Urothelium cell line (cell line): ENCODE measurements around the gene SGMS1.
A peak's percentile ranks its signal among the peaks of the same experiment; 100 is the strongest.
"Not testable (repeated sequence)": the region's sequence is repeated elsewhere in the genome, so short reads cannot be mapped to it uniquely, and the experiment has no call there.

Experiments
- DNase-seq: peaks from one replicate; pipeline ENCODE4 v3.0.0; 2011; ENCODE audit warnings: low spot score, mixed read lengths
- FAIRE-seq: peaks from 2 replicates; lab custom pipeline; 2011; peaks lifted over from hg19 to GRCh38; lab: Jason Lieb, UNC

SGMS1 gene

DNA sequence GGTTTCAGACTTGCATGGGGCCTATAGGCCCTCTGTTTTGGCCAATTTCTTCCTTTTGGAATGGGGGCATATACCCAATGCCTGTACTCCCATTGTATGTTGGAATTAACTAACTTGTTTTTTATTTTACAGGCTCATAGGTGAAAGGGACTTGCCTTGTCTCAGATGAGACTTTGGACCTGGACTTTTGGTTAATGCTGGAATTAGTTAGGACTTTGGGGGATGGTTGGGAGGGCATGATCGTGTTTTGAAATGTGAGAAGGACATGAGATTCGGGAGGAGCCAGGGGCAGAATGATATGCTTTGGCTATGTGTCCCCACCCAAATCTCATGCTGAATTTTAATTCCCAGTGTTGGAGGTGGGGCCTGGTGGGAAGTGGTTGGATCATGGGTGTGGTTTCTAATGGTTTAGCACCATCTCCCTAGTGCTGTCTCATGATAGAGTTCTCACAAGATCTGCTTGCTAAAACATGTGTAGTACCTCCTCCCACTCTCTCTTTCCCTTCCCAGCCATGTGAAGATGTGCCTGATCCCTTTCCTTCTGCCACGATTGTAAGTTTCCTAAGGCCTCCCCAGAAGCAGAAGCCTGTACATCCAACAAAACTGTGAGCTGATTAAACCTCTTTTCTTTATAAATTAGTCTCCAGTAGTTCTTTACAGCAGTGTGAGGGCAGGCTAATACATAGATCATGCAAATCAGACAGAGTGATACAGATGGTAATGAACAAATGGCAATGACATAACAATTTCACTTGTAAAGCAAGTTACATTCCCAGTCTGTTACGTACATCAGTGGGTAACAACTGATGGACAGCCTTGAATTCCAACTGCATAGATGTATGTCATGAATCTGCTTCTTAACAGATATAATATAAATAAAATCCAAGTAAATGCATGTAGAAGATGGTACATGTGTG lies 146.2 kb downstream of the SGMS1 start:
- FAIRE-seq (peak; percentile 23), DNase-seq (no peak)

GRCh38 chr10:50473756-50474155 lies 150.0 kb downstream of the SGMS1 start:
- DNase-seq (no peak), FAIRE-seq (no peak)

GRCh38 chr10:50472914-50473313 lies 150.8 kb downstream of the SGMS1 start:
- no peak for DNase-seq
- no peak for FAIRE-seq

DNA sequence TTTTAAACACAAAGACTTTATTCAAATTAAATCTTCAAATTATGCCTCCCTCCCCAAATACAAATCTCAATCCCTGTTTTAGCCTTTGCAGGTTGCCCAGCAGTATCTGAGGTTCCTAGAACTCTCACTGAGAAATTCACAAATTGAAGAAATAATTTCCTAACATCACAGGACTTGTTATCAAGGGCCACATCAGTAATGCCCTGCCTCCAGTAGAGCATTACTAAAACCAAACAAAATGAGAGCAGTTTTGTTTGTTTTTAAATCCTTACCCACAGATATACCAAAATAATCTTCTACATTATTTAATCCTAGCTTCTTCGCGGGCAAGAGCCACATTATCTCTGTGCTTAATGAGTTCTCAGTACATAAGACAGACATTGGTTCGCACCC lies 152.2 kb downstream of the SGMS1 start:
- DNase-seq (no peak), FAIRE-seq (no peak)

GRCh38 chr10:50470798-50471582 lies 152.8 kb downstream of the SGMS1 start:
- no peak for DNase-seq
- no peak for FAIRE-seq

GRCh38 chr10:50470345-50470744 lies 153.4 kb downstream of the SGMS1 start:
- DNase-seq (no peak), FAIRE-seq (no peak)

GRCh38 chr10:50469778-50470193 lies 154.0 kb downstream of the SGMS1 start:
- FAIRE-seq (no peak), DNase-seq (no peak)

DNA sequence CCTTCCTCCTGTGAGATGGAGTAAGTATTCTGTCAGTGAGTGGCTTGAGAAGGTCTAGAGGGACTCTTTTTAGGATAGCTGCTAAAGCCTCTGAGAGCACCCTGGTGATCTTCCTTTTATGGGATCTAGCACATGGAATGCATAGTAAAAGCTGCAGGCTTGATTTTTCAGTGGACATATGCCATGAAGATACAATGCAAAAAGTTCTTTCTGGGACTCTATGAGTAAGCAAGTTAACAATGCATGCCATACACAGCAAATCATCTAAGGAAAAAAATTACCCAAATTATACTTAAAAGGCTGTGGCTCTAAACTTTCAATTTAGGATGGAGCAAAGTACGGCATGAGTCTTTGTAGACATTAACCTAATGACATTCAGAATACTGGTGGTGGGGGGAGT lies 154.5 kb downstream of the SGMS1 start:
- no peak for DNase-seq
- FAIRE-seq: no peak

- DNase-seq (no peak), FAIRE-seq (no peak)
Measured at GRCh38 chr10:50467209-50467608, 156.5 kb downstream of the SGMS1 start.

GRCh38 chr10:50464004-50464409 lies 159.7 kb downstream of the SGMS1 start:
- FAIRE-seq: no peak
- no peak for DNase-seq

DNA sequence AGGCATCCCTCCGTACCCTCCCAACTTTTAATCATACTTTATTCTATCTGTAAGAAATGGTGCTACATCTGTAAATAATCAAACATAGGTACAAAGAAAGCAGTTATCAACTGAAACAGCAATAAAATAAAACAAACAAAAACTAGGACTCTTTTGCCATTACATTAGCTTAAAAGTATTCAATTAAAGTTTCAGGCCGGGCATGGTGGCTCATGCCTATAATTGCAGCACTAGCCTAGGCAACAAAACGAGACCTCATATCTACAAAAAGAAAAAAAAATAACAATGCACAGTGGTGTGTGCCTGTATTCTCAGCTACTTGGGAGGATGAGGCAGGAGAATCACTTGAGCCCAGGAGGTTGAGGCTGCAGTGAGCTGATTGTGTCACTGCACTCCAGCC lies 161.9 kb downstream of the SGMS1 start:
- FAIRE-seq: no peak
- DNase-seq: no peak

GRCh38 chr10:50461123-50461522 lies 162.6 kb downstream of the SGMS1 start:
- FAIRE-seq: no peak

DNA sequence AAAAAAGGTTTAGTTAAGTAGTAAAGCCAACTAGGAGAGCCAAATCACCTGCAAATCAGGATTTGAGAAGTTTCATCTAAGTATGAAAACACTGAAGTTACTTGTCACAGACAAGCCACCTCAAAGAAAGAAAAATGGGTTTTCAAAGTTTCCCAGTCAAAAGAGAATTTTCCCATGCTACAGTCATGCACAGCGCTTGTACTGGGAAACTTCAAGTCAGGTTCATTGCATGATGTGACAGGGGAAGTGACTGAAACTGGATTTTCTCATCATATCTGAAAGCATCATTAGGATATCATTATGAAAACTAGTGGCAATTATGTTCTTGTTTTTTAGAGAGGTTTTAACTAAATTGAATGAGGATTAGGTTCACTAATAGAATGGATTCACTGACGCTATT lies 167.0 kb downstream of the SGMS1 start:
- no peak for FAIRE-seq
- no peak for DNase-seq

More at GRCh38 chr10:50461123-50461522, 162.6 kb downstream of the SGMS1 start:
- DNase-seq: no peak

DNA sequence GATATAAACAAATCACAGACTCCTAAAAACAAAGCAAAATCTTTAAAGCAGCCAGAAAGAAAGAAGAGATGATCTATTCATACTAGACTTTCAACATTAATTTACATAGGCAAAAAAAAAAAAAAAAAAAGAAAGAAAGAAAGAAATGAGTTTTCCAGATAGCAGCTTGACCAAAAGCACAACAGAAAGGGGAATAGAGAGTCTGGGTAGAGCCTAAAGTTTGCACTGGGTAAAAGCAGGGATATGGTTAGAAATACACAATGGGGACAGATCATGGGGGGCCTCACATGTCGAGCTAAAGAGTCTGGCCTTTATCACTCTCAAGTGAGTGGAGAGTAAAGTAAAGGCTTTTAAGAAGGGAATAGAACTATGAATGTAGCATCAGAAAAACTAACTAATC lies 169.8 kb downstream of the SGMS1 start:
- DNase-seq (no peak), FAIRE-seq (no peak)

- FAIRE-seq: no peak
Measured at GRCh38 chr10:50452603-50453002, 171.2 kb downstream of the SGMS1 start.

DNA sequence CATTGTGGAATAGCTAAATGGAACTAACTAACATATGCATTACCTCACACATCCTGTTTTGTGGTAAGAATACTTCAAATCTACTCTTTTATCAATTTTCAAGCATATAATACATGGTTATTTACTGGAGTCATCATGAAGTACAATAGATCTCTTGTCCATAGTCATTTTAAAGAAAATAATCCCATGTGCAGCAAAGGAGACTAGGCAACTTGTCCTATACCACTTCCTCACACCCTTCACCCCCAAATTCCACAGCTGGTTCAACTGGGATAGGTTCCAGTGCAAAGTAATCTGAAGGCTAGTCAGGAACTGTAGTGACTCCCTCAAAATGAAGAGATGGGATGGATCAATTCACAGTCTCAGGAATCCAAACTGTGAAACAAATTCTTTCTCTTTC lies 176.1 kb downstream of the SGMS1 start:
- FAIRE-seq (no peak), DNase-seq (no peak)

More at GRCh38 chr10:50452603-50453002, 171.2 kb downstream of the SGMS1 start:
- no peak for DNase-seq

- FAIRE-seq: not testable (repeated sequence)
Measured at GRCh38 chr10:50445777-50446176, 178.0 kb downstream of the SGMS1 start.

GRCh38 chr10:50440489-50440888 lies 183.3 kb downstream of the SGMS1 start:
- DNase-seq (no peak), FAIRE-seq (no peak)

More at GRCh38 chr10:50445777-50446176, 178.0 kb downstream of the SGMS1 start:
- not testable (repeated sequence) for DNase-seq

DNA sequence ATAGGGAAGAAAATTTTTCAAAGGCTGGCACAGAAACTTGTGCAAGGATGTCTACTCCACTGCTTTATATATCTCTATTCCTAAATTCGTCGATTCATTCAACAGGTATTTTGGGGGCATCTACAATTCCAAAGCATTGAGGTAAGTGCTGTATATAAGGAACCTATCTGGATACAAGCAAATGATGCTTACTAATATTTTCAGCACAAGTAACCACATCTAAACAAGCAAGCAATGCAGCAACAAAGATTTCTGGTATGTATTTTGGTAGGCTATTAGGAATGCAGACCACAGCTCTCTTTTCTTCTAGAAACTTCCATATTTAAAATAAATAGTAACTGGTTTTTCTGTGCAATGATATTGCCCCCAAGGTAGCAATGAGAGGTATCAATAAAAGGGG lies 183.9 kb downstream of the SGMS1 start:
- no peak for FAIRE-seq

DNA sequence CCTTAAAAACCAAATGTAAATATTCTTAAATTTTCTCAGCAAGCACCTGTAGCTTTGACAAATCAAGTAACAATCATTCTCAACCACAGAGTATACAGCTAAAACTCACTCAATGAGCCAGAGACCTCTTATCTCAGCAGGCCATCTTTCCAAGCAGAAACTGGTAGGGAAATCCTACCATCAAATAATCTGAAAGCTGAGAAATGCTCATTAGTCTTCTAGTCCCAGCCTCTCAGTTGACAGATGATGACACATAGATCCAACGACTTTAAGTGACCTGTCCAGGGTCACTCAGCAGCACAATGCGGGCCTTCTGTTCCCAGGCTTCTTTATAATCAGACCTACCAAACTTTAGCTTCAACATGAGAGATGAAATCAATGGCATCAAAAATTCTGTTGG lies 184.6 kb downstream of the SGMS1 start:
- DNase-seq (no peak), FAIRE-seq (no peak)

More for the DNA sequence above, 183.9 kb downstream of the SGMS1 start:
- no peak for DNase-seq

DNA sequence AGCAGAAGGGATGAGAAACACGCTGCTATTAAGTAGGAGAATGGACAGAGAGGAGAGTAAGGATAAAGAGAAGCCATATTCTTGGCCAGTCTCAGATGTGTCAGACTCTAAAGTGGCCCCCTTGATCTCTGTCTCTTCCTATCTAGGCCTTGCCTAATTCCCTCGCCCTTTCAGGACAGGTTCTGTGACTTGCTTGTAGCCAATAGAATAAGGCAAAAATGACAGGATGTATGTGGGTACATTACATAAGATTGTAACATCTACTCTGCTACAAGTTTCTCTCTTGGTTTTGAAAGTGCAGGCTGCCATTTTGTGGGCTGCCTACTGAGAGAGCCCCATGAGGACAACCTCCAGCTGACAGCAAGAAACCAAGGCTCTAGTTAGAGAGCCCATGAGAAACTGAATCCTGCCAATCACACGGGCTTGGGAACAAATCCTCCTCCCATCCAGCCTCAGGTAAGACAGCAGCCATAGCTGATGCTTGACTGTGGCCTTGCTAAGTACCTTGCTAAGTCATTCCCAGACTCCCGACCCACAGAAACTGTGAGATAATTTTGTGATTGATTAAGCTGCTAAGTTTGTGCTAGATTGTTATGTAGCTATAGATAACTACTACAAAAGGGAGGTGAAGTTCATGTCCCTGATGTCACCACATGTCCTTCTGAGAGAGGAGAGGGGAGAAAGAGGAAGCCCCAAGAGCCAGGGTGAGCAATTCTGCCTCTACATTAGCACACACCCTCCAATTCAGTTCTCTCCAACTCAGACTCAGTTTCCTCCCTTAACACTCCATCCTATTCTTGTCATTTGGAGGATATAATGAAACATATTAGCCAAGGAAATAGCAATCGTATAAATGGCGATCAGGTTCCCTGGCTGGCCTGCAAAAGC lies 185.5 kb downstream of the SGMS1 start:
- FAIRE-seq (peak; percentile 56), DNase-seq (no peak)
